COLO668 (cell line): ENCODE measurements around the gene RAP1GAP.
A peak's percentile ranks its signal among the peaks of the same experiment; 100 is the strongest.

Experiments
- DNase-seq: peaks from one replicate; lab custom pipeline; 2025; ENCODE audit not compliant: unreplicated experiment; lab: John Stamatoyannopoulos, UW

The RAP1GAP gene

GRCh38 chr1:21596174-21596573 lies 73.0 kb downstream of the RAP1GAP start:
- no peak for DNase-seq

- peak; percentile 71 for DNase-seq
These were observed 73.9 kb downstream of the RAP1GAP start for GRCh38 chr1:21594935-21595897.

- DNase-seq: no peak
These were observed 74.7 kb downstream of the RAP1GAP start for GRCh38 chr1:21594501-21594900.

GRCh38 chr1:21593231-21593630 lies 75.9 kb downstream of the RAP1GAP start:
- DNase-seq: no peak

- DNase-seq: no peak
These were observed 76.9 kb downstream of the RAP1GAP start for GRCh38 chr1:21592086-21592865.

GRCh38 chr1:21590934-21591333 lies 78.2 kb downstream of the RAP1GAP start:
- DNase-seq: no peak

- DNase-seq: no peak
These were observed 78.9 kb downstream of the RAP1GAP start for GRCh38 chr1:21590126-21590880.

- no peak for DNase-seq
These were observed 79.5 kb downstream of the RAP1GAP start for GRCh38 chr1:21589618-21590017.

GRCh38 chr1:21587602-21587953 lies 81.6 kb downstream of the RAP1GAP start:
- DNase-seq: peak; percentile 32

GRCh38 chr1:21586846-21587601 lies 82.1 kb downstream of the RAP1GAP start:
- peak; percentile 62 for DNase-seq

- no peak for DNase-seq
These were observed 82.9 kb downstream of the RAP1GAP start for GRCh38 chr1:21586222-21586621.

GRCh38 chr1:21585037-21585436 lies 84.1 kb downstream of the RAP1GAP start:
- DNase-seq: no peak

- no peak for DNase-seq
These were observed 85.1 kb downstream of the RAP1GAP start for GRCh38 chr1:21584096-21584495.

- peak; percentile 34 for DNase-seq
These were observed 89.4 kb downstream of the RAP1GAP start for GRCh38 chr1:21579791-21580190.

GRCh38 chr1:21577933-21578332 lies 91.2 kb downstream of the RAP1GAP start:
- DNase-seq: no peak

- DNase-seq: no peak
These were observed 91.8 kb downstream of the RAP1GAP start for GRCh38 chr1:21577324-21577723.

- no peak for DNase-seq
These were observed 92.4 kb downstream of the RAP1GAP start for GRCh38 chr1:21576798-21577187.

- no peak for DNase-seq
These were observed 92.9 kb downstream of the RAP1GAP start for GRCh38 chr1:21576031-21576797.

GRCh38 chr1:21575351-21575942 lies 93.7 kb downstream of the RAP1GAP start:
- no peak for DNase-seq
